Right renal cortex interstitium (tissue), 3 donors: ENCODE data around the gene LRRFIP1. TPM values are rescaled to one million over a fixed set of nuclear protein-coding genes. Genes with fewer than 3 reads are reported as not detected.

Experiments
- DNase-seq, 3 donors: peaks; one replicate each; pipeline ENCODE4 v3.0.0-alpha.2; 2013; ENCODE audit warnings: low read depth in 3 of 3, low spot score in 2 of 3
- polyA plus RNA-seq, 3 donors: library from polyadenylated mRNA; unstranded; fragments of 120-200 nt; gene quantifications; one replicate each; pipeline ENCODE4 v1.2.1, GENCODE V29; 2013; ENCODE audit not compliant: insufficient read length in 3 of 3

The LRRFIP1 gene
- polyA plus RNA-seq, 3 donors = 90.4 to 97.6 (median 93.6) TPM

DNA sequence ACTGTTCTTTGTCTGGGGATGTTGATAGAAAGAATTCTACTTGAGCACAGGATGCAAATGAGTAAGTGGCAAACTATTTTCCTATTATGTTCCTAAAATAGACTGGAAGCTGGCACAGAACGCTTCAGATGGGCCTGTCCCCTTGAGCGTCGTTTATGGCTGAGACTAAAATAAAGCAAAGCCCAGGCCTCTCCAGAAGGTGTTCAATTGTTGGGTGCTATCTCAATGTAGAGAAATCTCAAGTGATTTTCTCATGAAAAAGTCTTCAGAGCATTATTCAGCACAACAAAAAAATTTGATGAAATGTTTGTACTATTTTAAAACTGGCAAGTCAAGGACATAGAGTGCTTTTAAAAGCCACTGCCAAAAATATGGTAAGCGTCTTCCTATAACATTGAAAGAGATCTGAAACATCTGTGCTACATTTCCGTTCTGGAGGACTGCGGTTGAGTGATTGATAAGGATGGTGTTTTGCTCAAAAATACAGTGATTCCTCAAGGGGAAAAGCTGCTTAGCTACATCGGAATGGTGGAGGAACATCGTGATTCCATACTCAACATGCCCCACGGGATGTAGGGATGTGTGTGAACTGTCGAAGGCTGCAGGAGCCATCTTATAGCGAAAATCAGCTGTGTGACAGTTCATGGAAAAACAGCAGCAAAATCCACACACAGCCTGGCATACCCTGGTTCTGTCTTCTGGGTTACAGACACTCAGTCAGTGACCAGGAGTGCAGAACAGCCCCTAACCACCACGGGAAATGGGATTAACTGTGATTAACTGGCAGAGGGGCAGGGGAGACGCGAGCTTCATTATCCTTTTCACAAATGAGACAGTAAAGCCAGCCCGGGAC is 10.4 kb upstream of the LRRFIP1 start:
- no peak for DNase-seq

DNA sequence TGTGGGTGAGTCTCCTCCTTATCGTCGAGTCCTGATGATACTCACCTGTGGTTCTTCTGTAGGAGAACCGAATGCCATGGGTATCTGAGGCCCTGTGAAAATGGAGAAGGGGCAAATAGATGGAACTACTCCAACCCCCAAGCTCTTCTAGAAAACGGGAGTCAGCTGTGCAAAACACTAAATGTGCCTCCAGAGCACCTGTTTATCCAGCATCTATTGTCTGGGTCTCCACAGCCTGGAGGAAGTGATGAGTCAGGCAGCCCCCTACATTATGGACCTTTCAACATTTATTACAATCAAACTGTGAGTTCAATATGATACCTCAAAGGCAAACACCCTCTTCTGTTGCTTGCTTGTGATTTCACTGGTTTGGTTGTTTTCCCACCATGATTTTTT is 9.8 kb upstream of the LRRFIP1 start:
- no peak for DNase-seq

DNA sequence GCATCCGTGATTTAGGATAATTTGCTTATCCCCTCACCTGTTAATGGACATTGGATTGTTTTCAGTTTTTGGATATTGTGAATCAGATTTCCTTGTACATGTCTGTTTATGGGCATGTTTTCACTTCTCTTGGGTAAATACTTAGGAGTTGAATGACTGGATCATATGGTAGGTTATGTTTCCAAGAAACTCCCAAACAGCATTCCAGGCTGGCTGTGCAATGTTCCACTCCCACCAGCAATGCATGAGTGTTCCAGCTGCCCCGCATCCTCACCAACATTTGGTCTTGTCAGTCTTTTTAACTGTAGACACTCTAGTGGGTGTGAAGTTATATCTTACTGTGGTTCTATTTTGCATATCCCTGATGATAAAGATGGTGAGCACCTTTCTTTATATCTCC is 8.9 kb upstream of the LRRFIP1 start:
- DNase-seq = no peak

DNA sequence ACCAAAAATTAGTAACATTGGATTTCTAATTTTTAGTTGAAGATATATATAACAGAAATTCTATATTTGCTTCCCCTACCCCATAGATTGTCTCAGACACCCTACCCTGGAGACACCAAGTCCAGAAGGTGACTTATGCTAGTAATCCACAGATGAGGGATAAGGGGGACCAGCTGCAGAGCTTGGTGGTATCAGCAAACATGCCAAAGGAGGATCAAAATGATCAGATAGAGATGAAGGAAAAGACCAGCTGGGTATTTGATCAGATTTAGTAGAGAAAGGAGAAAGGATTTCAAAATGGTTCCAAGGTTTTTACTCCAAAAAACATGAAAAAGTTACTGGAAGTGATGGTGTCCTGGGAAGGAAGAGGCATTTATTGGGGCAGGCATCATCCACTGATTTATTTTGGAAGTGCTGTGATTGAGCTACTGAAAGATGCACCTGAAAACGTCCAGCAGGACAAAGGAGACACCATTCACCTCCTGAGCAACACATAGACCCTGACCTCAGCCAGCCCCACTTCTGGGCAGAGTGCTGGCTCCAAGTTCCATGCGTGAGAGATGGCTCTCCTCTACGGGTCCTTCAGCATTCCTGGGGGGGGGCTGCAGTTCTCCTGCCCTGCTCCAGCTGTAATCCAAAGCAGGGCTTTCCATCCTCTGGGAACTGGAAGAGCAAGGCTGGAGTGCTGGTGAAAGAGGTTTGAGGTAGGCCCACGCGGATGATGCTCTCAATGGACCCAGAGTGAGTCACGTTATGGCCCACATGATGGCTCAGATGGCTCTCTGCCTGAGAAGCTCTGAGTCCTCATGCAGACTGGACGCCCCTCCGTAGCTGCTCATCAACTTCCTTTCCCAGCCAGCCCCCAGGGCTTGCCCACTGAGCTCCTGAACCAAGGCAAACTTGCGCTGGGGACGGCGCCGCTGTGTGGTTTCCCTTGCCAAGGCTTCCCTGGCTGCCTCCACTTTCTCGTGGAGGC is 3.7 kb upstream of the LRRFIP1 start:
- no peak for DNase-seq

DNA sequence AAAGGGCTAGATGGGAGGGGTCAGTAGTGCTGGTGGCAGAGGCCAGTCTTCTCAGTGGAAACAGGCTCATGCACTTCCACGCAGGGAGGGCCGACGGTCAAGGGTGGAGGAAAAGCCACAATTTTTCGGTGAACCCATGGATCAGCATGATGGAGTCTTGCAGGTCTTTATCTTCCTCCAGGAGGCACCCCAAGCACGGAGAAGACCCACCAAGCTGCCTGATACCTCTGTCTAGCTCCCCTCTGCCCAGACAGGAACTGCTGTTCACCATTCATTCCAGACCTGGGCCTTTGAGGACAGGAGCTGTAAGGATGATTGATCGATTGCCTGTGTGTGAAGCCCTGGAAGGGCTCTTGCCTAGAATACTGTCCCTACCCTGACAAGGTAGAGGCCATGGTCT is 2.8 kb upstream of the LRRFIP1 start:
- DNase-seq = no peak

DNA sequence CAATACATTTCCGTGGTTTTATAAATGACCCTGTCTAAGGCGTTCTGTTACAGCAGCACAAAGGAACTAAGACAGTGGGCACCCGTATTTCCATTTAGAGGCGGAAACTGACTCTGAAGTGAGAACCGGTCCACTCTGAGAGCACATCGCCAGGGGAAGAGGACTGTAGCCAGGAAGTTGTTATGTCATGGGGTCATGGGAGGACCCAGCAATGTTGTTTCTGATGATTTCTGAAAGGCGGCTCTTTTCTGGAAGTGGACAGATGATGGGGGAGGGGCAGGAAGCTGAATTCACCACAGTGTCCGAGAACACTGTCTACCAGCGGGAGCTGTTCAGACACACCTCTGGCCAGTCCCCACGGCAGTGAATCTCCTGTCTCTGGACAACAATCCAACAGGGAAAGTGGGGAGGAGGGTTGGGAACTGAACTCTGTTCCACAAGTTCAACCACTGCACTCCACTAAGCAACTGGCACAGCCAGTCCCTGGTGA is 2.1 kb upstream of the LRRFIP1 start:
- no peak for DNase-seq

DNA sequence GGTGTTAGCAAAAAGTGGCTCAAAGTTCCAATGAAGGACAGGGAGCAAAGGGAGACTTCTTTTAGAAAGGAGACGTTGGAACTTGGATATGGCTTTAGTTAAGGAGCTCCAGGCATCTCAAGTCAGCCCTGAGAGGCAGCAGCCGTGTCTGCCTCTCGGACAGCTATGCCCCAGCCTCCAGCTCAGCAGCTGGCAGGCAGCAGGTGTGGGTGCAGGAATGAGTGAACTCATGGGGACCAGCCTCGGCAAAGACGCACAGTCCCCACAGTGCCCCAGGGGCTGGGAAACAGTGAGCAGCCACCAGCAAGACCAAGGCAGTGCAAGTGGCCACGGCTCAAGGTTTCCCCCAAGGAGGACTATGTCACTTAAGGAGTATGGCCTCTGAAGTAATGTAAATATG is 1.6 kb upstream of the LRRFIP1 start:
- DNase-seq = no peak

DNA sequence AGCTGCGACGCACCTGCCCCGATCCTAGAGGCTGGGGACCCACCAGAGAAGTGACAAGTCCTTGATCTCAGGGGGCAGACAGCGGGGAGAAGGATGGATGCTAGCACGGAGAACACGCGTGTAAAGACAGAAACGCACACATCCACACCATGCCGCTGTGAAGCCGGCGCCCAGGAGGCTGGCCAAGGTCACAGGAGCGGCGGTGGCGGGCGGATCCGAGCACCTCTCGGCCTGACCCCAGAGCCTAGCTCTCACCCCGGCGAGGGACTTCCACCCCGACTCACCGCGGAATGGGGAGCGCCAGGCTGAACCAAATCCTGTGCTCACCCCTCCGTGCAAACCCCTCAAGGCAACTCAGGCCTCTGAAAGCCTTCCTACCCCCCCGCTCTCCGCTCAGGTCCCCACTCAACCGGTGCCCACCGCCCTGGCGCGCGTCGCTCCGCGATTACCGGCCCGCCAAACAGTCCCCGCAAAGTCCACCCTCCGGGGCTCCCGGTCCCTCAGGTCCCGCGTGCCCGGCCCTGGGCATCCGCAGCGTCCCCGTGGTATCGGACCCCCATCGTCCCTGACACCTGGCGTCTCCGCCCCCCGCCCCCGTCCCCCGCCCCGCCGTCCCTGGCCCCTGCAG is 460 bp upstream of the LRRFIP1 start:
- DNase-seq = no peak

DNA sequence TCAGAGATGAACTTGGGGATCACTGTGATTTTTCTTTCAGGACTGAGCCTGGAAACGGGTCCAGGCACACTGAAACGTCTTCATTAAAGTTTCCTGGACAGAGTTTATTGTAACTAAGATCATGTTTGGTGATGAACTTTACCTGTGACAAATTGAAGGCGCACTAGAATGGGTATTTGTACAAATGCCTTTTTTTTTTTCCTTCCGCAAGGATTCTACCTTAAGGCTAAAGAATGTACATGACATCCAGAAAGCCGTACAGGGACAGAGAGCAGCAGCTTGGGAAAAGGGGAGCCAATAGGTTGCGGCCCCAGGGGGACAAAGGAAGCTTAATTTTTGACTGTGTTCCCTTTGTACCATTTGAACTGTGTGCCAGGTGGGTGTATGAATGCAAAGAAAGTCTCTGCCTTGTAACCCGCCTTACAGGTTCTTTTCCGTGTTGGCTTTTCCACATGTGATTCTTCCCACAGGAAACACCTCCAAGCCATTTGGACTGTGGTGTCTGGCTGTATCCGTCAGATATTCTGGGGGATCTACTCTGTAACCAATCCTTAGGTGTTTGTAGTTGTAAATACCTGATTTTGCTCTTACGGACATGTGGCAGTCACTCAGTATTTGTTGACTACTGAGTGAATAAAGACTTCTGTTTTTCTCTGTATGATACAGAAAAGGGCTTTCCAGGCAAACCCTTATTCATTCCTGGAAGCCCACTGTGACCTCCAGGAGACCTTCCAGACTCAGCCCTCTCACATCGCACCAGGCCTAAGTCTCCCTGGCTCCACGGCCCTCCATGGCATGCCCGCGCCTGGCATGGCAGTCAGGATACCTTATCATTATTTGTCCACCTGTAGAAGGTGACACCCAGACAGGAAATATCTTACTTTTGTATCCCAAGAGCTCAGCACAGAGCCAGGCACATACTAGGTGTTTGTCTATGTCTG is 1.1 kb downstream of the LRRFIP1 start:
- no peak for DNase-seq

DNA sequence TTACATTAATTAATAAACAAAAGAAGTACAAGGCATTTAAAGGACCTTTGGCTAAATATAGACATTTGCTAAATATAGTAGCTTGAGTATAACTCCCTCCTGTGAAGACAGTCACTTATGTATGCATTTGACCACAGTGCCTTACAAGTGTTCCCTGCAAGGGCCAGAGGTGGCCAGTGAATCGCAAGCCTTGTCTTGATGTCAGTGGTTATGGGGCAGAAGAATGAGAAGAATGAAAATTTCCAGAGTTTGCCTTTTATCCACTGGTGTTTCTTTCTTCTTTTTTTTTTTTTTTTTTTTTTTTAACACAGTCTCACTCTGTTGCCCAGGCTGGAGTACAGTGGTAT is 1.8 kb downstream of the LRRFIP1 start:
- DNase-seq = no peak

DNA sequence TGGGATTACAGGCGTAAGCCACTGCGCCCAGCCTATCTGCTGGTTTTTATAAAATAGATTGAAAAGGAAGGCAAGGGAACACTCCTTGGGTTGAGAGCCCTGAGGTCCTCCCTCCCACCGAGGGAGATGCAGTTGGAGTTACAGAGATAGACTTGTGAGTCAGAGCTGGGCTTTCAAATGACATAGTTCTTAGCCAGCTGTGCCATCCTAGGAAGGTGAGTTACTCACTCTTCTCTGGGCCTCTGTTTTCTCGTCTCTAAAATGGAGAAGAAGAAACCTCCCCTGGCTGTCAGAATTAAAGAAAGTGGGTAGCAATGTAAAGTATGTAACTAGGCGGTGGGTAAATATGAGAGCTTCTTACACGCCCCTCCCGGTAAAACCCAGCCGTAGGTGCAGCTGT is 2.4 kb downstream of the LRRFIP1 start:
- DNase-seq = no peak

DNA sequence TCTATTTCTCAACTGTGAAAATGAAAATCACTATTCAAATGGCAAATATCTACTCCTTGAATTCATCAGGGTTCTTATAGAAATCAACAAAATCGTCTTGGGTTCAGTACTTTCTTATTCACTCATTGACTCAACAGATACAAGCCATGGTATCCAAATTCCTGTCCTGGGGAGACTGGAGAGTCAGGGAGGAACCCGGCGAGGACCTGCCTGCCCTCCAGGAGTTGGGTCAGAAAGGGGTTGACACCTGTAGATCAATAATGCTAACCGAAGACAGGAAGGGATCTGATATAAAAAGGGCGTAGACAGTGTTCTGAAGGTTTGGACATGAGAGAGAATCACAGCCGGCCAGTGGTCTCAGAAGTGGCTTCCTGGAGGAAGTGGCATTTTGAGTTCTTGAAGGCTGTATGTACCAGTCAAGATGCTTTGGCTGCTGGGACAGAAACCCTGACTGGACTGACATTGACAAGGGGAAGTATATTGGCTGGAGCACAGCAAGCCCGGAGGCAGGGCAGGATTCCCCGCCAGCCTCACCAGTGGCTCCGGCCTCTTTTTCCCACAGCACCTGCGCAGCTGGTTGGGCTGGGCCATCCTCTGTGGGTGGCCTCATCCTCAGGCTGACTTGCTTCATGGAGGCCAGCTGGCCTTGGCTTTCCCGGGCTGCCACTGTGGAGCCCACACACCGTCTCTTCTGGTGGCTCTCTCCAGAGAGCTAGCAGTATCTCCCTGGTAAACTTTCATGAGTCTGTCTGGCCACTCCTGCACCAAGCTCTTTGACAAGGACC is 3.0 kb downstream of the LRRFIP1 start:
- no peak for DNase-seq

DNA sequence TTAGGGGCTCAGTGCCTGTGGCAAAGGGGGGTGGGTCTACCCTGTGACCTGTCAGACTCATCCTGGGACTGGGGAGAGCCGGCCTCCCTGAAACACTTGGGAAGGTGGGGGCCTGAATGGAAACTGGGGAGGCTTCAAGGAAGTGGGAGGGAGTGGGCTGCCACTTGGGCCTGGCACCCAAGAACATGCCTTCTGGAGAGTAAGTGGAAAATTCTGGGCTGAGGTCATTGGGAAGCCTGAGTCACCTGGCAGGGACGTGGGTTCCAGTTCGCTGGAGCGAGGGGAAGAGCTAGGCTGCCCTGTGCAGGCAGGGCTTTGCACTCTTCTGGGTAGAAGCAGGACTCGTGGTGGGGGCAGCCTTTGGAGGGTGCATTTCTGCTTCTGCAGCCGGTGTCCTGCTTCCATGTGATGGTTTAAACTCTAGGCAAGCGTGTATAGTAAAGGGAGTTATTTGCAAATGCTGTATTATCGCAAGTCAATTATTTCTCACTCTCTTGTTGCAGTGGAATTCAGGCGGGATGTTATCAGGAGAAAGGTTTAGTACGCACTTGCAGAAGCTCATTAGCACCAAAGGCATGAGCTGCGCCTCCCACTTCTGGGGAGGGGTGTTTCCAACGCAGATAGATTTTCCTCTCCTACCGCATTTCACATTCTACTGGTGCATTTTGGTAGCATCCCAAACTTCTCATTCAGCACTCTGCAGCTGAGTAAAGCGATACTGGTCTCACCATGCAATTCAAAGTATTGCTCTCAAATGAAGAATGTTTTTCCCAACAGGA is 3.8 kb downstream of the LRRFIP1 start:
- DNase-seq = no peak

DNA sequence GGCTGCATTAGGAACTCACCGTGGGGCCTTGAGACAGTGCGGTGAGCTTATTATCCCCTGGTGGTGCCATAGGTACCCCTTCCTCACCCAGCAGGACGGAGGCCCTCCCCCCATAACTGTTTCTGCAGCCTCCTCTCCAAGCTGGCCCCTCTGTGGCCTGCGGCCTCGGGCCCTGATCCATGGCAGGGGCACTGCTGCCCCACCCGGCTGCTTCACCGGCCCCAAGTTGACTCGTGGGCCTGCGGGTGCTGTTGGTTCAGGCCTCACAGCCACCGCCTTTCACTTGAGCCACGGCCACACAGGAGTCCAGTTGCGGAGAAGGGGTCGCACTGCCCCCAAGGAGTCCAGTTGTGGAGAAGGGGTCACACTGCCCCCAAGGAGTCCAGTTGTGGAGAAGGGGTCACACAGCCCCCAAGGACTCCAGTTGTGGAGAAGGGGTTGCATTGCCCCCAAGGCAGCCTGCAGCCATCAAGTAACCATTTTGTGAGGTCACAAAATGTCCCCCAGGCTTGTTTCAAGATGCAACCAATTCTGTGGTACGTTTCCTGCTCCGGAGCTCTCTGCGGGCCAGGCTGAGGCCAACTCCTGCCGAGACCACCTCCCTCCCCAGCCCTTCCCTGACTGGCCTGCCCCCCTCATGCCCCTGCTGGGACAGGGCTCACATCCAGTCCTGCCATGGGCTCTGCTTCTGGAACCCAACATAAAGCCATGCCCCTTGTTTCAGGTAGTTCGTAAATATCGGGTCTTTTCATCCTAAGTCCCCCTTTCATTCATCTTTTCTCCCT is 4.6 kb downstream of the LRRFIP1 start:
- DNase-seq = no peak

DNA sequence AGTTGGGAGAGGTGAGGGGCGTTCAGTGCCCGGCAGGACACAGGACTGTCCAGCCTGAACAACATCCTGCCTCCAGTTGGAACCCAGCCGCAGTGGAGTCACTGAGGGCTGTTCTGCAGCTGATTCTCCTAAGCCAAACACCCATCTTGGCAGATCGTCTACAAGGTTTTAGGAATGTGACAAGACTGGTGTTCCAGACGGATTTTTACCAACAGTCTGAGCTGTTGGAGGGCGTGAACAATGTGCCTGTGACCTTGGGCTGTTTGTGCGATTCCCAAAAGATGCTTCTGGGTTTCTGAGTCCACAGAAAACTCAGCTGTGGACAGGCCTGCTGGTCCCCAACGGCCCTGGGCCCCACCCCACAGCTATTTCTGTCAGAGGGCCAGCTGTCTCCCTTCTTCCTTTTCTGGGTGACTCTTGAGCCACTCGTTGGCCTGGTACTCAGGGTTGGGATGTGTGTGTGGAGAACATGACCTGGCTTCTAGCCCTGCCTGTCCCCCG is 5.7 kb downstream of the LRRFIP1 start:
- DNase-seq = no peak

DNA sequence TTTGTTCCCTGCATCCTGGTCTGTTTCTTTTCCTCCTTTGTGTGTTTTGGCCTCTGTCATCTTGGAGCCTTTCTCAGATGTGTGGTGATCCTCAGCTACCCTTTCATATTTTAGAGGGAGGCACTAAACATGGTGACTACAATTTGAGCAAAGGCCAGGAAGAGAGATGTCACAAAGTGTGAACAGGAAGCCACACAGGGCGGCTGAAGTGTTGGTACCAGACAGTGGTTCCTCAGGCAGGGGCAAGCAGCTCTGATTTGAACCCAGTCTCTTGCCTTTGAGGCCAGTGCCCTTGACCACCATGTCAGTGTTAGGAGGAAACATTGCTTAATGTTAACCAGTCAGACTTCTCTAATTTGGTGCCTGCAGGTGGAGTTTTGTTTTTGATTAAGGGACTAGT is 9.2 kb downstream of the LRRFIP1 start:
- no peak for DNase-seq

DNA sequence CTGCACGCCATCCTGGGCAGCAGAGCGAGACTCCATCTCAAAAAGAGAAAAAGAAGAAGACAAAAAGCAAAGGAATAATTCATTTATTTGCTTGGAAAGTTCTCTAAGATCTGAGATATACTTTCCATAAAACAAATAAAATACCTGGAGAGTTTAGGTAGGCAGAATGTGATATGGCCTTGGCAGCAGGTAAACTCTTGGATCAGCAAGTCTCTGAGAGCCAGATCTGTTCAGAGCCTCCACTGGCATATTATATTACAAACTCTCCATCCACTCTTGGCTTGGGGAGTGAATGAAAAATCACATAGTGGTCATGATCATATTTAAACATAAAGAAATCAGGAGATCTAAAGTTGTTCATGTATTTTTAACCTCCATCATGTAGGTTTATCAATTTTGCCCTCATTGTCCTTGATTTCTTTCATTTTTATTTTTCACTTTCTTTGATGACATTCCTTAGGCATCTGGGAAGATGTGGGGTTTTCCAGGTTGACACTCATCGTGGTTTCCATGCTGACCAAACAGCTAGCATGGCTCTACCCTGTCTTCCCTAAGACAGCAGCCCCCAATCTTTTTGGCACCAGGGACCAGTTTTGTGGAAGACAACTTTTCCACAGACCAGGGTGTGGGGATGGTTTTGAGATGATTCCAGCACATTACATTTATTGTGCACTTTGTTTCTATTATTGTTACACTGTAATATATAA is 10.2 kb downstream of the LRRFIP1 start:
- no peak for DNase-seq
